GM12878 (cell line): ENCODE data around the gene ENTPD3. TPM values are rescaled to one million over a fixed set of nuclear protein-coding genes. Genes with fewer than 3 reads are reported as not detected.

Experiments
- BACH1 ChIP-seq: fragments of 450-650 bp; IDR thresholded peaks from 2 replicates; pipeline ENCODE4 v1.6.1; 2017; ENCODE audit warnings: mild to moderate bottlenecking, borderline replicate concordance
- BHLHE40 ChIP-seq, 2 experiments: fragments of 450-650 bp in 1 of 2; IDR thresholded peaks; 2 replicates each; pipeline ENCODE4 v1.6.1; 2011 to 2017; ENCODE audit warnings: low read depth in 2 of 2, borderline replicate concordance in 1 of 2, improper control_type of control experiment in 1 of 2, low read length in 1 of 2, mild to moderate bottlenecking in 1 of 2
- CBX3 ChIP-seq: fragments of 200-600 bp; sonication (generic); IDR thresholded peaks from 2 replicates; pipeline ENCODE4 v1.6.1; 2016; ENCODE audit warnings: low read depth, borderline replicate concordance
- CEBPB ChIP-seq, 2 experiments: fragments of 150-350 bp in 1 of 2; IDR thresholded peaks; 2 replicates each; pipeline ENCODE4 v1.6.1; 2012 to 2014; ENCODE audit warnings: low read depth in 2 of 2, low read length in 2 of 2, borderline replicate concordance in 1 of 2, inconsistent platforms in 1 of 2
- CHD1 ChIP-seq: IDR thresholded peaks from 2 replicates; pipeline ENCODE4 v1.6.1; 2012; ENCODE audit warnings: low read depth, low read length, improper control_type of control experiment
- EZH2 ChIP-seq: IDR thresholded peaks from 2 replicates; pipeline ENCODE4 v1.6.1; 2012; ENCODE audit warnings: low read depth, mild to moderate bottlenecking, control low read depth, inconsistent platforms, low read length, borderline replicate concordance; ENCODE audit not compliant: control insufficient read depth
- GABPA ChIP-seq: IDR thresholded peaks from 2 replicates; pipeline ENCODE4 v1.6.1; 2014; ENCODE audit warnings: antibody characterized with exemption, low read depth, mild to moderate bottlenecking, inconsistent platforms
- GATAD2B ChIP-seq: fragments of 450-650 bp; conservative IDR thresholded peaks from 2 replicates; pipeline ENCODE4 v1.6.1; 2017; ENCODE audit warnings: low read depth, mild to moderate bottlenecking, moderate library complexity
- HDAC2 ChIP-seq: fragments of 200-600 bp; sonication (generic); IDR thresholded peaks from 2 replicates; pipeline ENCODE4 v1.6.1; 2017
- IKZF1 ChIP-seq: fragments of 450-650 bp; conservative IDR thresholded peaks from 2 replicates; pipeline ENCODE4 v1.6.1; 2017; ENCODE audit warnings: antibody characterized with exemption, mild to moderate bottlenecking
- JUNB ChIP-seq: IDR thresholded peaks from 2 replicates; pipeline ENCODE4 v1.6.1; 2016; ENCODE audit warnings: antibody characterized with exemption, mild to moderate bottlenecking
- LARP7 ChIP-seq: fragments of 450-650 bp; IDR thresholded peaks from 2 replicates; pipeline ENCODE4 v1.6.1; 2017; ENCODE audit warnings: mild to moderate bottlenecking
- MAX ChIP-seq: IDR thresholded peaks from 2 replicates; pipeline ENCODE4 v1.6.1; 2012; ENCODE audit warnings: low read depth, low read length, improper control_type of control experiment
- MYB ChIP-seq: fragments of 150-350 bp; IDR thresholded peaks from 2 replicates; pipeline ENCODE4 v1.6.1; 2014; ENCODE audit warnings: mild to moderate bottlenecking, low read depth, low read length, borderline replicate concordance
- NR2C2 ChIP-seq: IDR thresholded peaks from 2 replicates; pipeline ENCODE4 v1.6.1; 2011; ENCODE audit warnings: borderline replicate concordance, low read depth; ENCODE audit not compliant: control insufficient read depth, insufficient read length
- POLR2AphosphoS2 ChIP-seq: IDR thresholded peaks from 2 replicates; pipeline ENCODE4 v1.6.1; 2011; ENCODE audit warnings: low read depth, mild to moderate bottlenecking, low read length, improper control_type of control experiment, moderate library complexity
- POLR2AphosphoS5 ChIP-seq: IDR thresholded peaks from 2 replicates; pipeline ENCODE4 v1.6.1; 2011; ENCODE audit warnings: mild to moderate bottlenecking, low read length, inconsistent platforms
- RAD51 ChIP-seq: fragments of 450-650 bp; IDR thresholded peaks from 2 replicates; pipeline ENCODE4 v1.6.1; 2016; ENCODE audit warnings: moderate library complexity, mild to moderate bottlenecking, inconsistent platforms
- RFX5 ChIP-seq: IDR thresholded peaks from 2 replicates; pipeline ENCODE4 v1.6.1; 2011; ENCODE audit warnings: low read depth, low read length, improper control_type of control experiment
- SREBF1 ChIP-seq: IDR thresholded peaks from 2 replicates; pipeline ENCODE4 v1.6.1; 2012; ENCODE audit warnings: mild to moderate bottlenecking, low read length
- STAT3 ChIP-seq: IDR thresholded peaks from 2 replicates; pipeline ENCODE4 v1.6.1; 2011; ENCODE audit warnings: low read depth, low read length, improper control_type of control experiment
- TBL1XR1 ChIP-seq: IDR thresholded peaks from 2 replicates; pipeline ENCODE4 v1.6.1; 2012; ENCODE audit warnings: low read depth, low read length, improper control_type of control experiment
- ZBED1 ChIP-seq: IDR thresholded peaks from 2 replicates; pipeline ENCODE4 v1.6.1; 2016; ENCODE audit warnings: borderline replicate concordance
- ZNF24 ChIP-seq: fragments of 450-650 bp; IDR thresholded peaks from 2 replicates; pipeline ENCODE4 v1.6.1; 2017; ENCODE audit warnings: antibody characterized with exemption, mild to moderate bottlenecking
- polyA plus RNA-seq, 11 experiments: library from polyadenylated mRNA; depleted of rRNA in 4 of 11; unstranded in 6 of 11; stranded (reverse) in 5 of 11; fragments of >200 nt; fragmentation: Nextera tagmentation in 4 of 11; fragmentation: Illumina TruSeq in 1 of 11; extraction: Ambion mirVana in 4 of 11; extraction: Trizol in 1 of 11; gene quantifications; 1 replicate in 1 of 11; 2 replicates in 10 of 11; pipeline versions ENCODE4 v1.2.1 to v1.2.3, GENCODE V29; 2011 to 2016; ENCODE audit warnings: inconsistent platforms in 2 of 11, missing spikeins in 2 of 11, low read depth in 1 of 11
- total RNA-seq, 4 experiments: library from RNA; depleted of rRNA in 3 of 4; stranded (reverse); fragments of >200 nt in 3 of 4; fragmentation: Illumina TruSeq in 1 of 4; extraction: Trizol in 1 of 4; gene quantifications; 2 replicates each; pipeline versions ENCODE4 v1.2.1 to v1.2.3, GENCODE V29; 2013 to 2021
- TF ChIP-seq, protein P1 (sequence below): fragments of 450-650 bp; conservative IDR thresholded peaks from 2 replicates; pipeline ENCODE4 v1.6.1; 2017; ENCODE audit warnings: mild to moderate bottlenecking, moderate library complexity
- TF ChIP-seq, protein P2 (sequence below): IDR thresholded peaks from 2 replicates; pipeline ENCODE4 v1.6.1; 2011; ENCODE audit warnings: borderline replicate concordance, low read depth, mild to moderate bottlenecking, moderate library complexity, low read length; ENCODE audit not compliant: insufficient read depth, poor library complexity, severe bottlenecking
- TF ChIP-seq, protein P3 (sequence below): IDR thresholded peaks from 2 replicates; pipeline ENCODE4 v1.6.1; 2012; ENCODE audit warnings: low read depth, low read length, improper control_type of control experiment

The ENTPD3 gene
- total and polyA plus RNA-seq, 10 of the 15 experiments (the other 5 are each of a cell fraction or from before 2014, with no cell fraction given), result 0.03 TPM; not detected in 9

- TF ChIP-seq, protein P1, sequence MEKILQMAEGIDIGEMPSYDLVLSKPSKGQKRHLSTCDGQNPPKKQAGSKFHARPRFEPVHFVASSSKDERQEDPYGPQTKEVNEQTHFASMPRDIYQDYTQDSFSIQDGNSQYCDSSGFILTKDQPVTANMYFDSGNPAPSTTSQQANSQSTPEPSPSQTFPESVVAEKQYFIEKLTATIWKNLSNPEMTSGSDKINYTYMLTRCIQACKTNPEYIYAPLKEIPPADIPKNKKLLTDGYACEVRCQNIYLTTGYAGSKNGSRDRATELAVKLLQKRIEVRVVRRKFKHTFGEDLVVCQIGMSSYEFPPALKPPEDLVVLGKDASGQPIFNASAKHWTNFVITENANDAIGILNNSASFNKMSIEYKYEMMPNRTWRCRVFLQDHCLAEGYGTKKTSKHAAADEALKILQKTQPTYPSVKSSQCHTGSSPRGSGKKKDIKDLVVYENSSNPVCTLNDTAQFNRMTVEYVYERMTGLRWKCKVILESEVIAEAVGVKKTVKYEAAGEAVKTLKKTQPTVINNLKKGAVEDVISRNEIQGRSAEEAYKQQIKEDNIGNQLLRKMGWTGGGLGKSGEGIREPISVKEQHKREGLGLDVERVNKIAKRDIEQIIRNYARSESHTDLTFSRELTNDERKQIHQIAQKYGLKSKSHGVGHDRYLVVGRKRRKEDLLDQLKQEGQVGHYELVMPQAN, result peak; percentile 96
- TF ChIP-seq GABPA (no peak), STAT3 (no peak), GATAD2B (peak; percentile 77), MAX (peak; percentile 84; the same call in 1 of the 2 replicates), NR2C2 (no peak), BACH1 (peak; percentile 84), MYB (no peak), CBX3 (no peak), RAD51 (peak; percentile 27; the same call in 1 of the 2 replicates), LARP7 (peak; percentile 91), POLR2AphosphoS2 (peak; percentile 88), HDAC2 (no peak), SREBF1 (no peak), CEBPB (IDR thresholded peaks at IDR 0.05; ENCODE audit: borderline replicate concordance in 1 of 2, low read depth in 2 of 2, low read length in 2 of 2) (no peak), BHLHE40 (IDR thresholded peaks at IDR 0.05; ENCODE audit: borderline replicate concordance in 1 of 2, low read depth in 2 of 2, low read length in 1 of 2) (peak; percentile 63 to 81), IKZF1 (peak; percentile 72), ZBED1 (0 out of 2 replicates have a peak, but pooled peaks have one; percentile 15), CHD1 (0 out of 2 replicates have a peak, but pooled peaks have one; percentile 43), EZH2 (no peak), RFX5 (no peak), JUNB (no peak), POLR2AphosphoS5 (peak; percentile 98), TBL1XR1 (no peak), ZNF24 (peak; percentile 41; the same call in 1 of the 2 replicates)
- TF ChIP-seq, protein P2, sequence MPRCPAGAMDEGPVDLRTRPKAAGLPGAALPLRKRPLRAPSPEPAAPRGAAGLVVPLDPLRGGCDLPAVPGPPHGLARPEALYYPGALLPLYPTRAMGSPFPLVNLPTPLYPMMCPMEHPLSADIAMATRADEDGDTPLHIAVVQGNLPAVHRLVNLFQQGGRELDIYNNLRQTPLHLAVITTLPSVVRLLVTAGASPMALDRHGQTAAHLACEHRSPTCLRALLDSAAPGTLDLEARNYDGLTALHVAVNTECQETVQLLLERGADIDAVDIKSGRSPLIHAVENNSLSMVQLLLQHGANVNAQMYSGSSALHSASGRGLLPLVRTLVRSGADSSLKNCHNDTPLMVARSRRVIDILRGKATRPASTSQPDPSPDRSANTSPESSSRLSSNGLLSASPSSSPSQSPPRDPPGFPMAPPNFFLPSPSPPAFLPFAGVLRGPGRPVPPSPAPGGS, result no peak
- TF ChIP-seq, protein P3, sequence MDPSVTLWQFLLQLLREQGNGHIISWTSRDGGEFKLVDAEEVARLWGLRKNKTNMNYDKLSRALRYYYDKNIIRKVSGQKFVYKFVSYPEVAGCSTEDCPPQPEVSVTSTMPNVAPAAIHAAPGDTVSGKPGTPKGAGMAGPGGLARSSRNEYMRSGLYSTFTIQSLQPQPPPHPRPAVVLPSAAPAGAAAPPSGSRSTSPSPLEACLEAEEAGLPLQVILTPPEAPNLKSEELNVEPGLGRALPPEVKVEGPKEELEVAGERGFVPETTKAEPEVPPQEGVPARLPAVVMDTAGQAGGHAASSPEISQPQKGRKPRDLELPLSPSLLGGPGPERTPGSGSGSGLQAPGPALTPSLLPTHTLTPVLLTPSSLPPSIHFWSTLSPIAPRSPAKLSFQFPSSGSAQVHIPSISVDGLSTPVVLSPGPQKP, result no peak
Measured at GRCh38 chr3:40456940-40457823, 70.2 kb downstream of the ENTPD3 start, which contains the start of gene RPL14 (continued).
